Fibroblast of lung (primary cell): ENCODE results near the gene RTL3.

ENCODE experiments used
- CTCF ChIP-seq, 2 donors: IDR thresholded peaks in 1 of 2; conservative IDR thresholded peaks in 1 of 2; 1 replicate in 1 of 2; 2 replicates in 1 of 2; pipeline ENCODE4 v1.5.1; 2011 to 2012; ENCODE audit warnings: low read length in 2 of 2, control low read depth in 1 of 2, inconsistent platforms in 1 of 2, low read depth in 1 of 2, mild to moderate bottlenecking in 1 of 2
- EZH2 ChIP-seq: IDR thresholded peaks from 2 replicates; pipeline ENCODE4 v1.5.1; 2012; ENCODE audit warnings: low read length, control low read depth, mild to moderate bottlenecking; ENCODE audit errors: missing control alignments

DNA sequence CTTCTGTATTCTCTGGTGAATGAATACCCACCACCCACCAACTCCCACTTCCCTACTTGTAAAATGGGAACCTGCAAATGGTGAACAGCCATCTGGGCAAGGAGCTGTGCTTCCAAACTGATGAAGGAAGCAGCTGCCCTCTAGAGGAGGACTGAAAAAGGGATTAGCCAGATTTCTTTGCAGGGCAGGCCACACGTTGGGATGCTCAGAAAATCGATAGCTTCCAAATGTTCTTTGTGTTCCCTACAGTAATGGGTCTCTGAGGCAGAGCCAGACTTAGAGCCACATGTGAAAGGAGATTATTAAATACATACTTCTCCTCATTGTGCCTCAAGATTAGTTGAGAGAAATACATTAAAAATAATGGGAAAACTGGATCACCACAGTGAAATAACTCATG is 49.1 kb upstream of the RTL3 start:
- TF ChIP-seq CTCF (conservative IDR thresholded peaks at IDR 0.05 in 1 of 2, IDR thresholded peaks at IDR 0.05 in 1 of 2; ENCODE audit: low read depth in 1 of 2, low read length in 2 of 2) (peak; percentile 53 to 54), EZH2 (no peak)
